ENCODE data around the gene OR4C3.
"Not testable (repeated sequence)": the region's sequence is repeated elsewhere in the genome, so short reads cannot be mapped to it uniquely, and the experiment has no call there.

Gene OR4C3

DNA sequence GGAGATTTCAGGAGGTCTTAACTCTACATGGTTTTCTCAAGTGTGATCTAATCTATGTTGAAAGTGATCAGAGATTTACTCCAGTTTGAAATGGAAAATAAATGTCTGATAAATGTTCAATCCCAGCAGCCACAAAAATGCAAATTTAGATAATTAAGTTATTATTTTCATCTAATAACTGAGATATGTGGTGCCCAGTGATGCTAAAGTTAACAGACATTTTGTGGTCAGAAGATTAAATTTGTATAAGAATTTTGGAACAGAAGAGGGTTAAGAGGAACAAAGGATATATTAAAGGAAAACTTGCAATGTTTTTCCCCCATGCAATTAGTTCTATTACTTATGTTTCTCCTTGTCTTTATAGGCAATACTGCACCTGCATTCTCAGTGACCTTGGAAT lies at the start of gene OR4C3:
Gene OR4C3, plus strand, starts transcription at position 301 of the 400 bp plus-strand sequence. CDS start 102 bp downstream, outside the sequence.
- not testable (repeated sequence) for DNase-seq (ENCODE audit: low read depth)

- DNase-seq (ENCODE audit: low read depth) = no peak
These were observed 18.8 kb upstream of the OR4C3 start, which contains the start of gene OR4S1 for GRCh38 chr11:48305923-48306322. Gene OR4S1 (plus strand): TSS chr11:48306223. CDS start chr11:48306223, 0 bp downstream.

DNA sequence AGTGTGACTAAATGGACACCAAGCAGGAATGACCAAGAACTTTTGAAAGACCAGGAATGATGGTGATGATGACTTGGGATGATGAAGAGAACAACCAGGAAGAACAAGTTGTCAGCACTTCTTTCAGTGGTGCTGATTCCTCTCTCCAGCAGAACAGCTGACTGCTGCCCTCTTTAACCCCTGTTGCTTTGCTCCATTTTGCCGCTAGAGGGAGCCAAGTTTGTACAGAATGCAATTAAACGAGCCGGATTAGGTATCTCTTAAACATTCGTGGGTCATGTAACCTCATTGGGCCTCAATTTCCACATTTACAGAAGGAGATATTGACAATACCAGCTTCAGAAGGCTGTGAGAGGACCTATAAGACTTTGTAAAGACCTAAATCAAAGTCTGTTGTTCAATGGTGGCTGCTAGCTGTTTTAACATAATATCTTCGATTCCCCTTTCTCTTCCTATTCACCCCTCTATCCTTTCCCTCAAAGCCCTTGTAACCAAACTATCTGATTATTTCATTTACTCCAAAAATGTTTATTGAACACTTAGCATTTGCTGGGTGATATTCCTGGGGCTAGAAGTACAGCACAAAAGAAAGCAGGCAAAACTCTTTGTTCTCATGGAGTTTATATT lies 16.8 kb upstream of the OR4C3 start:
- peak; percentile 45 for DNase-seq (ENCODE audit: low read depth)

DNA sequence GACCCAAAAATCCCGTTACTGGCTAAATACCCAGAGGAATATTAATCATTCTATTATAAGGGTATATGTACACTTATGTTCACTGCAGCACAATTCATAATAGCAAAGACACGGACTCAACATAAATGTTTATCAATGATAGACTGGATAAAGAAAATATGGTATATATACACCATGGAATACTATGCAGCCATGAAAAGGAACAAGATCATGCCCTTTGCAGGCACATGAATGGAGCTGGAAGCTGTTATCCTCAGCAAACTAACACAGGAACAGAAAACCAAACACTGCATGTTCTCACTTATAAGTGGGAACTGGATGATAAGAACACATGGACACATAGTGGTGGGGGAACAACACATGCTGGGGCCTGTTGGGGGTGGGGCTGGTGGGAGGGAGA lies 11.1 kb upstream of the OR4C3 start:
- not testable (repeated sequence) for DNase-seq (ENCODE audit: low read depth)

- DNase-seq (ENCODE audit: low read depth) = not testable (repeated sequence)
These were observed 4.9 kb upstream of the OR4C3 start for GRCh38 chr11:48319813-48320212.

DNA sequence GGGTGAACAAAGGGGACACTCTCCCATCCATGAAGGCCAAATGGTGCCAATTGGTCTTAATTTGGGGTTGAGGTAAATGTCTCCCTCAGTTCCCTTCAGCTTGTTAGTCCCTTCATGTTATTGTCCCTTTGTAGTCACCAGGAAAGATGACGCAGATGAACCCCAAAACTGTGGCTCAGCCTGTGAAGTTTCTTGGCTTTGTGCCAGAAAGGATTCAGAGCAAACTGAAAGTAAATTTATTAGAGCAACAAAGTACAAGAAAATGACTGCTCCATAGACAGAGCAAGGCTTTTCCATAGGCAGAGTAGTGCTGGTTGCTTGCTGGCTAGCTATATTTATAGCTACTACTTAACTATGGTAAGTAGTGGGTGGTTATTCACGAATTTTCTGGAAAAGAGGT lies 16.7 kb downstream of the OR4C3 start:
- no peak for DNase-seq (ENCODE audit: low read depth)

- not testable (repeated sequence) for DNase-seq (ENCODE audit: low read depth)
These were observed 17.8 kb downstream of the OR4C3 start for GRCh38 chr11:48342505-48342904.

DNA sequence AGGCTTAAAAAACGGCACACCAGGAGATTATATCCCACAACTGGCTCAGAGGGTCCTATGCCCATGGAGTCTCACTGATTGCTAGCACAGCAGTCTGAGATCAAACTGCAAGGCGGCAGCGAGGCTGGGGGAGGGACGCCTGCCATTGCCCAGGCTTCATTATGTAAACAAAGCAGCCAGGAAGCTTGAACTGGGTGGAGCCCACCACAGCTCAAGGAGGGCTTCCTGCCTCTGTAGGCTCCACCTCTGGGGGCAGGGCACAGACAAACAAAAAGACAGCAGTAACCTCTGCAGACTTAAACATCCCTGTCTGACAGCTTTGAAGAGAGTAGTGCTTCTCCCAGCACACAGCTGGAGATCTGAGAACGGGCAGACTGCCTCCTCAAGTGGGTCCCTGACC lies 21.6 kb downstream of the OR4C3 start:
- not testable (repeated sequence) for DNase-seq (ENCODE audit: low read depth)

- no peak for DNase-seq (ENCODE audit: low read depth)
These were observed 29.3 kb downstream of the OR4C3 start for GRCh38 chr11:48354013-48354412.

DNA sequence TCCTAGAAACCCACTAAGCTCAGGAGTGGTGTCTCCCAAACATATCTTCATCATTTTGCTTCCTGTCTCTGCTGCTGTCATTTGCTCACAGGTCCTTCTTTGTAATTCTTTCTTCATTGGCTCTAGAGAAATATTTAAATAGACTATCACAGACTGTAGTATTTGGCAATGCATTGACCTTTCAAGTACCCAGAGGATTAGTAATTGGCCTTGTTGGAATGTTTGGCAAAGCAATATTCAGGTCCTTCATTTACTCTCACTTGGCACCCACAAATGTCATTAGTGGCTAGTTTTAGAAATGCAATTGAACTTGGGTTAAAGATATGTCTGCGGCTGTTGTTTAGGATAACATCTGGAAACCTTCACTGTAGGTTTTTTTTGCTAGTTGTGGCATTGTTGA lies 30.0 kb downstream of the OR4C3 start:
- no peak for DNase-seq (ENCODE audit: low read depth)

GRCh38 chr11:48361289-48361688 lies 36.6 kb downstream of the OR4C3 start:
- not testable (repeated sequence) for DNase-seq (ENCODE audit: low read depth)

DNA sequence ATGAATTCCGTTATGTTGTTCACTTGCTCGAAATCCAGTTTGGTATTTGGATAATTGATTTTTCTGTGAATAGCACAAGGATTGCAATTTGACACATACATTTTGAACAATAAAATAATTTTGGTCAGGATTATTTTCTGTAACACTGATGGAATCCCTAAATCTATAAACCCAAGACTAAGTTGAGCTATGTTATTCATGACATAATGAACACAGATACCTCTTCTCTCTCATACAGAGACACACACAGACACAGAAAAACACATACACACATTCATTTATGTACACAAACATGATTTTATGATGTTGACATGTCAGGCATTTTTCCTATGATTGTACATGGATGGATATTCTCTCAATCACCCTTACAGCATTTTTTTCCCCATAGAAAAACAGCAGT lies 41.6 kb downstream of the OR4C3 start, which contains the start of gene OR4C5:
Gene OR4C5, minus strand, starts transcription at position 101 of the 400 bp plus-strand sequence. Its CDS starts 0 bp downstream, at position 101.
- no peak for DNase-seq (ENCODE audit: low read depth)
